T follicular helper cell (primary cell): Measurements from ENCODE around the gene CDKN2B-AS1.
"Not testable (repeated sequence)": the region's sequence is repeated elsewhere in the genome, so short reads cannot be mapped to it uniquely, and the experiment has no call there.

Source experiments
- DNase-seq: peaks from one replicate; pipeline ENCODE4 v3.0.0-alpha.2; 2020; ENCODE audit warnings: low read depth

CDKN2B-AS1 gene

GRCh38 chr9:22043928-22044327 lies 49.3 kb downstream of the CDKN2B-AS1 start:
- DNase-seq = no peak

DNA sequence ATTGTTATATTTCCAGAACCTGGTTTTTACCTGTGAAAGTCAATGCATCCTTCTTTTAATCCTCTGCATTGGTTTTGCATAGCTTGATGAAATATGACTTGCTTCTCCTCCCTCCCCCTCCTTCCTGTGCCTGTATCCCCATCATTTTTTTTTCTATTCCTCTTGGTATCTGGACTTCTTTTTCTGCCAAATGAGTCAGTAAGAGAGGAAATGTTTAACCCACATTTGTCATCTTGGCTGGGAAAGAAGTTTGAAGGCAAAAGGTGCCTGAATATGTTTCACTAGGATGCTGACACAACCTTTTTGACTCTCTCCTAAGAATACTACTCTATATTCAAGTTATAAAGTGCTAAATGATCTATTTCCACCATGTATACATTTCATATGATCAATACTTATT lies 50.0 kb downstream of the CDKN2B-AS1 start:
- DNase-seq = no peak

DNA sequence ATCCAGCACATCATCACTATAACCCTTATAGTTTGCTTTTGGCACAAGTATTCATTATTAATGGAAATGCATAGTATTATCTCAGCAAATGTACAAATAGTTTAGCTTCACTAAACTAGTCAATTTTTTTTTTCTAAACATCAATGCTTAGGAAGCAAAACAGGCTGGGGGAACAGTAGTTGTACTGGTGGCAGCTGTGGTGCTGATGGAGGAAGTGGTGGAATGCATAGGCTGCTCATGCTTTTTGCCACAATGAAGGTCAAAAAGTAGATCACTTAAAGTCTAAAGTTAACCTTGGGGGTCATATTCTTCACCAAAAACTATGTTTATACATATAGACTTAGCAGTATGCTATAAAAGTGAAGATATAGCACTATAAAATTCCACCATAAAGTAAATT lies 50.8 kb downstream of the CDKN2B-AS1 start:
- no peak for DNase-seq

GRCh38 chr9:22046243-22046885 lies 51.8 kb downstream of the CDKN2B-AS1 start:
- DNase-seq = no peak

GRCh38 chr9:22047596-22047995 lies 53.0 kb downstream of the CDKN2B-AS1 start:
- no peak for DNase-seq

- DNase-seq = no peak
These were observed 54.8 kb downstream of the CDKN2B-AS1 start for GRCh38 chr9:22049411-22049810.

GRCh38 chr9:22050924-22051323 lies 56.3 kb downstream of the CDKN2B-AS1 start:
- no peak for DNase-seq

GRCh38 chr9:22052376-22052945 lies 57.9 kb downstream of the CDKN2B-AS1 start:
- no peak for DNase-seq

- no peak for DNase-seq
These were observed 58.6 kb downstream of the CDKN2B-AS1 start for GRCh38 chr9:22053178-22053577.

DNA sequence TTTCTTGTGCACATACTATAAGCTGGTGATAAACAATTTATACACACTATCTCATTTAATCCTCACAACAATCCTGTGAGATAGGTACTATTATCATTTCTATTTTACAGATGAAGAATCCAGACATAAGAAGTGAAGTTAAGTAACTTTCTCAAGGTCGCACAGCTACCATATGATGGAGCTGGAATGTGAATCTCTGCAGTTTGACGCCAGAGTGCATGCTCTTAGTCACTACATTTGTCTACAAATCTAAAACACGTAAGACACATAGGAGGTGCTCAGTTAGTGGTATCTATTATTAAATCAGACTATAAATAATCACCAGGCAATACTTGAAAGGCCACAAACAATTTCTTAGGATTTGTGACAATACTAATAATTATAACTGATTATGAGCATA lies 59.5 kb downstream of the CDKN2B-AS1 start:
- no peak for DNase-seq

DNA sequence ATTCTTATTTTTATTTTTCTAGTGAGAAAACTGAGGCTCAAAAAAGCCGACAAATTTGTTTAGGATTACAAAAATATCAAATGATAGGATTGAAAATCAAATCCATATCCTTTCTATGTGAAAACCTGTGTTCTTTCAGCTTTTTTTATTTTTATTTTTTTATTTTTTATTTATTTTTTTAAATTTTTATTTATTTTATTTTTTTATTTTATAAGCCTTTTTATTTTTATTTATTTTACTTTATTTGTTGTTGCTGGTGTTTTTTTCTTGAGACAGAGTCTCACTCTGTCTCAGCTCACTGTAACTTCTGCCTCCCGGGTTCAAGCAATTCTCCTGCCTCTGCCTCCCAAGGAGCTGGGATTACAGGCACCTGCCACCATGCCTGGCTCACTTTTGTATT lies 59.9 kb downstream of the CDKN2B-AS1 start:
- DNase-seq = no peak

- no peak for DNase-seq
These were observed 60.5 kb downstream of the CDKN2B-AS1 start for GRCh38 chr9:22055090-22055489.

DNA sequence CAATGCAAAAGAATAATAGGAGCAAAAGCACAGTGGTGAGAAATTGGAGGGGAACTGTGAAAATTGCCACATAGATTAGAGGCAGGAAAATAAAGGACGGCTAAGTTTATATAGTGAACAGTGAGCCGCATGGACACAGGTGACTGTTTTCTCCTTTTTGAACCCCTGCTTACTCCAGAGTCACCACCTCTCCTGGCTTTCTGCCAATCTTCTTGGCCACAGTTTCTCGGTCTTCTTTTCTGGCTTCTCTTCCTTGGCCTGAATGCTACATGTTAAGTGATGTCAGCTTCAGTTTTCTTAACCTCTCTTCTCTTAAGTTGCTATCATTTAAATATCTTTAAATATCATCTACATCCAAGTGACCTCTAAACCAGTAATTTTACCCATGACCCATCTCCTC lies 61.8 kb downstream of the CDKN2B-AS1 start:
- no peak for DNase-seq

DNA sequence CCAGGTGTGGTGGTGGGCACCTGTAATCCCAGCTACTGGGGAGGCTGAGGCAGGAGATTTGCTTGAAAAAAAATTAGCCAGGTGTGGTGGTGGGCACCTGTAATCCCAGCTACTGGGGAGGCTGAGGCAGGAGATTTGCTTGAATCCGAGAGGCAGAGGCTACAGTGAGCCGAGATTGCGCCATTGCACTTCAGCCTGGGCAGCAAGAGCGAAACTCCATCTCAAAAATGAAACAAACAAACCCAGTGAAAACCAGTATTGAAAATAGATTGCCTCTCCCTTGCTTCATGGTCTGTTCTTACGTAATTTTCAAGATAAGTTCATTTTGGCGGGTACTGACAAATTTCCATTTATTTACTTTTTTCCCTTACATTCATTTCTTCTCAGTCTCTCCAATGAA lies 63.4 kb downstream of the CDKN2B-AS1 start:
- DNase-seq = not testable (repeated sequence)

DNA sequence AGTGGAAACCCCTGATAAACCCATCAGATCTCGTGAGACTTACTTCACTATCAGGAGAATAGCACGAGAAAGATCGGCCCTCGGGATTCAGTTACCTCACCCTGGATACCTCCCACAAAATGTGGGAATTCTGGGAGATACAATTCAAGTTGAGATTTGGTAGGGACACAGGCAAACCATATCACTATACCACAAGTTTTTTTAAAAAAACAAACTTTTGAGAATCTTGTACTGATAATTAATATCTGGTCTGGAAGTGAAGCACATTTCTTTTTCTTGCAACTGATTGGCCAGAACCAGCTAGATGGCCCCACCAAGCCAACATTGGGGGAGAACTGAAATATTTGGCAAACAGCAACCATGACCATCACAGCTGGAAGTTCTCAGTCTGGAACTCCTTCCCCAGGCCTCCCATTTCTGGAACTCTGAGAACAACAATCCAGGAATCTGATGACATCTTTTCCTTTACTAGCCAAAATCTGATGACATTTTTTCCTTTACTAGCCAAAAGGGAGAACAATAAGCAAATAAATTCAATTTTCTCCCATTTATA lies 66.3 kb downstream of the CDKN2B-AS1 start:
- DNase-seq = no peak

DNA sequence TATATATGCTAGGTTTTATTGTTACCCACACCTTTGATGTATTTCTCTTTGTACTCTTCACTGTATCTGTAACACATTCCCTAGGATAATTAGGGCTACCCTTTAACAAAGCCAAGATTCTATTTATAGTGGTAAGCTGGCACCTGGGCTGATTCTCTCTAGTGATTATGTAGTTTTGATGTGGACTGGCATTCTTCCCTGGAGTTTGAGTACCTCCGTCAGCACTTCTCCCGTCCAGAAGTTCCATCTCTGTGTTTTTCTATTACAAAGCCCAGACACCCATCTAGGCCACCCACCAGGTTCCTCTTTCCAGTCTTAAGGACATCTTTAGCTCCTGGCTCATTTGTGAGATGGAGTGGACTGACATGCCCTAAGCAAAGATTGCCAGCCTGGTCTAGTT lies 70.4 kb downstream of the CDKN2B-AS1 start:
- no peak for DNase-seq

DNA sequence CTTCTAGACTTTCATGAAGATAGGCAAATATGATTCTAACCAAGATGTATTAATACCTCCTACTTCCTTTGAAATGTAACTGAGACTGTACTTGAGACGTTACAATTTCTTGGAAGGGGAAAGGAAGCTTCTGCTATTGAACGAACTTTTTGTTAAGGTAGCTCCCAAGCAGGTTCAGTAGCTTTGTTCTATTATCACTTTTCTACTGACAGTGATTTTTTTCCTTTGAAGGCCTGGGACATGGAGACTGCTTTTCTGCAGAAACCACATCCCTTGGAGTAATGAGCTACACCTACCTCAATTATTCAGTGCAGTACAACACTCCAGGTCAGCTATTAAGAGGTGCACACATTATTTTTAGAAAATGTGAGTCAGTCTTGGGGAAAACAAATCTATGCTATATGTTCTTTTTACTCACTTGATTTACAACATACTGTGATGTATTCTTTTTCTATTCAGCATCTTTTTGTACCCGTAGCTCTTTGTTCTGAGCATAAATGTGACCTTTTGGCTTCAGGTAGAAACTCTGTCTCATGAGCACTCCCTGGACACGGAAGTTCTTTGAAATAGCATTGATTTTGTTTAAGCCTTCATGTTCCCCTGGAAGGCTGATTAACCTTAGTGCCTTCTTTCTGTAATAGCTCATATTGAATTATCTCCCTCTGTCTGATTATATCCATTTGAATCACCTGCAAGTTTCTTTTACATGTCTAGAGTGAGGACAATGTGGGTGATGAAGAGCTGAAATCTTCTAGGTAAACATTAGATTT lies 71.0 kb downstream of the CDKN2B-AS1 start:
- no peak for DNase-seq

GRCh38 chr9:22067196-22067595 lies 72.6 kb downstream of the CDKN2B-AS1 start:
- no peak for DNase-seq

DNA sequence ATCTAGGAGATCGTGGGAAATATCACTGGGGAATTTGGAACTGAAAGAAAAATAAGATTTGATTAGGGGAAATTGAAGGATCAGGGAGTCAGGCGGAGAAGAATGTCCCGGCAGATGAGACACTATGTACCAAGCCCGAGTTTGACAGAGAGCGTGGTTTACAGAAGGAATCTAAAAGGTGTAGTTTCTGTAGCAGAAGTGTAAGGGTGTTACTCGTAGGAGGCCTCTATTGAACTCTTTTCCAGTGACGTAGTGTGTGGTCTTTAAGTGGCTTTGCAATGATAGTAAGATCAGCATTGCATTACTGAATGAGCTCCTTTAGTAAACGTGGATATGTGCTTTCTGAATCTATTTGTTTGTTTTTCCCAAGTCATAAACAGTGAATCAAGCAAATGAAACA lies 73.8 kb downstream of the CDKN2B-AS1 start:
- no peak for DNase-seq

DNA sequence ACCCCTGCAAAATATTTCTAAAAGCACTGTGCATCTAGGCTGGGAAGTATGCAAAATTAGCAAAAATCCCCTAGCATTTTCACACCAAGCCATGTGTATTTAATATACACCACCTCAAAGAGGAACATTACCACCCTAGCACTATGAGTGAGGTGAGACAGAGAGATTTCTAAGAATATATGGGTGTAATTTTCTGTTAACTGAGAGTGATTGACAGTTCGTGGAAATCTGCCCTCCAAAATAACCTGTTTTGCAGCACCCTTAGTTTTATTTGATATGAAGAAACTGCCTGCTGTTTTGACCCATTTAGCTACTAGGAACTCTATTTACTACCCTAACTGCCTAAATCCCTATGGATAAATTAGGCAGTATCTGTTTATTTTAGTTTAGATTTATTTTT lies 78.8 kb downstream of the CDKN2B-AS1 start:
- DNase-seq = no peak

- DNase-seq = no peak
These were observed 83.5 kb downstream of the CDKN2B-AS1 start for GRCh38 chr9:22078081-22078480.

DNA sequence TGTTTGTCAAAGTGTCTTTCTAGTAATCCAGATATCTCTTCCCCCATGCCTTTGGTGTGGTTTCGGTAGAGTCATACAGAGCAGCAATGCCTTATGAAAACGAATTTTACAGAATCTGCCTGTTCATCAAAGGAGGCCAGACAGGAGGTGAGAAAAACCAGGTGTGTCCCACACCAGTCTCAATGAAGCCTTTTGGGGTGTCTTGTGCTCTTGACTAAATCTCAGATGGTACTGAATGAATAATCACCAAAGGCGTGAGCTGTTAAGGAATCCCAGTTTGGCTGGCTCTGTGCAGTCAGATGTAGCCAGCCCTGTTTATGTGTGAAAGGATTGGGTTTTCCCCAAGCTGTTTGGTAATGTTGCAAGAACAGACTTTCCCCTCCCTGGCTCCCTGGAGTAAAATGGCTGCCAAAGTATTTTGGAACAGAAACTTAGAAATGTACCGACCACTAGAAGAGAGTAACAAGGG lies 85.3 kb downstream of the CDKN2B-AS1 start:
- no peak for DNase-seq
